GM15510 (cell line): ENCODE data around the gene OLIG3.

ENCODE experiments used
- POLR2A ChIP-seq: IDR thresholded peaks from 3 replicates; pipeline ENCODE4 v1.6.1; 2011; ENCODE audit warnings: borderline replicate concordance; ENCODE audit not compliant: insufficient read length; ENCODE audit errors: extremely low read depth

OLIG3 gene

DNA sequence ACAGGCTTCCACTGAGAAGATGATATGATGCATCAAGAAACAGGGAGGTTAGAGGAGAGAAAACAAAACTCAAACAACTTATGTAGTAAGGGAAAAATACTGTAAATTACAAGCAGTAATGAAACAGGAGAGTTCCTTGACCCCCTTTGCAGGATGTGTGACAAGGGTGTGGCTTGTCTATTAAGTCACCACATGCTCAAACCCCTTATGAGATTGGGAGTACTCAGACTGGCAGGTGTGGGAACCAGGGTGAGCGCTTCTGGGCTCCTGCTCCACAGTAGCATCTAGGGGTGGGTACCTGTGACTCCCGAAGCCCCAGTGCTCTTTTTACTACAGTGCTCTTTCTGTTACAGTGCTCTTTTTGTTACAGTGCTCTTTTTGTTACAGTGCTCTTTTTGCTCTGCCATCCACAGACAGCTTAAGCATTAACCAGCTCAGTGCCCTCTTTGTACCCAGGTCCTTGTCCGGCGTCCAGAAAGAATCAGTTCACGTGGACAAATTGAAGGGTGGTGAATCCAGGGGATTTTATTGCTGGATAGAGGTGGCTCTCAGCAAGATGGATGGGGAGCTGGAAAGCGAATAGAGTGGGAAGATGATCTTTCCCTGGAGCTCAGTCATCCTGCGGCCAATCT is 28.7 kb downstream of the OLIG3 start:
- TF ChIP-seq POLR2A, result no peak

DNA sequence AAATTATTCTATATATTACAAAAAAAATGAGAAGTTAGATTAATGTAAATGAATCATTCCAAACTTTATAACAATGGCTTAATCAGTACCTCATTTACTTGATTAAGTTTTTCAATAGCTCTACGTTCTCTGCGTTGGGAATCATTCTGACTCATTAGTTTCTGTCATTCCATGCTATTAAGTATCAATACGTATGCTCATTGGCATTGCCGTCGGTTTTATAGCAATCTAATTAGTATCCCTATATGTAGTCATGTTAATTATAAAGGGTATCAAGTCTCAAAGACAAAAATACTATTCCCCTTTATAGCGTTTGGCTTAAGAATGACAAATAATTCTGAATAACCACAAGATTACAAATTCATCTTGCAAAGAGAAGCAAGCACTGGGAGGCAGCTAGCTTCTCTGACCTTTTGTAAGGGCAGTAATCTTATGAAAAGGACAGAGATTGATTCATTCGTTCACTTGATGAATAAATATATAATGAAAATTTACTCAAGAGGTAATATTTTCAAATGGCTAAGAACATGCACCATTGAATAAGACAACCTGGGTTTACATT is 41.8 kb downstream of the OLIG3 start:
- TF ChIP-seq POLR2A, result no peak

DNA sequence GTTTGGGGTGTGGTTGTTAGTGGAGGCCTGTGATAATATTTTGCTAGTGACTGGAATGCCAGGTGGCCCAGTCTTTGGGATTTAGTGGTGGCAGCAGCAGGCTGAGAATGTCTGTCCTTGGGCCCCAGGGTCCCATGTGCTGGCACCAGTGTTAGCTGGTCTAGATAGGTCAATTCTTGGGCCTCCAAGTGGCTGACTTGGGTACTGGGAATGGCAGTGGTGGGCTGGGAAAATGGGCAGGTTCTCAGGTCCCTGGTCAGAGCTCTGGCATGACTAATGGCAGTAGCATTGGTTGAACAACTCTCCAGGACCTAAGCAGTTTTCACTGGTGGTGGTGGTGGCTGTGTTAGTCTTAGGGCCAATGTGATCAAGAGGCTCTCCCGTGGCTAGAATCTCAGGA is 50.3 kb downstream of the OLIG3 start:
- no peak for TF ChIP-seq POLR2A
